HCT116 (cell line): ENCODE results near the gene TMPRSS7.

Experiments used
- CEBPB ChIP-seq: IDR thresholded peaks from 2 replicates; pipeline ENCODE4 v1.6.1; 2012; ENCODE audit warnings: low read depth
- EZH2 ChIP-seq: fragments of 200-600 bp; sonication (generic); IDR thresholded peaks from 2 replicates; pipeline ENCODE4 v1.6.1; 2017; ENCODE audit warnings: antibody characterized with exemption, mixed run types
- EZH2phosphoT487 ChIP-seq: fragments of 200-600 bp; IDR thresholded peaks from 2 replicates; pipeline ENCODE4 v1.6.1; 2018; ENCODE audit warnings: antibody characterized with exemption, borderline replicate concordance
- FOSL1 ChIP-seq: IDR thresholded peaks from 2 replicates; pipeline ENCODE4 v1.6.1; 2012; ENCODE audit warnings: low read depth
- JUND ChIP-seq: IDR thresholded peaks from 2 replicates; pipeline ENCODE4 v1.6.1; 2012
- MAX ChIP-seq: IDR thresholded peaks from 2 replicates; pipeline ENCODE4 v1.6.1; 2012
- POLR2A ChIP-seq: IDR thresholded peaks from 2 replicates; pipeline ENCODE4 v1.7.0; 2011; ENCODE audit warnings: borderline replicate concordance; ENCODE audit not compliant: insufficient read depth, insufficient read length; ENCODE audit errors: extremely low read depth
- POLR2AphosphoS5 ChIP-seq: IDR thresholded peaks from 2 replicates; pipeline ENCODE4 v1.6.1; 2011; ENCODE audit warnings: mild to moderate bottlenecking, low read depth, low read length, moderate library complexity
- RAD21 ChIP-seq: IDR thresholded peaks from 2 replicates; pipeline ENCODE4 v1.6.1; 2012; ENCODE audit warnings: low read depth, mild to moderate bottlenecking
- SP1 ChIP-seq: IDR thresholded peaks from 2 replicates; pipeline ENCODE4 v1.6.1; 2012; ENCODE audit warnings: low read depth
- ZNF274 ChIP-seq: fragments of 200-500 bp; sonication (Bioruptor generic); IDR thresholded peaks from 2 replicates; pipeline ENCODE4 v1.6.1; 2014; ENCODE audit warnings: mild to moderate bottlenecking, low read depth, low read length, inconsistent platforms
- TF ChIP-seq, protein P1 (sequence below), 3 experiments: fragments of 200-600 bp in 1 of 3; sonication (generic) in 1 of 3; IDR thresholded peaks in 2 of 3; conservative IDR thresholded peaks in 1 of 3; 2 replicates each; pipeline ENCODE4 v1.5.1; 2012 to 2017; ENCODE audit warnings: low read depth in 2 of 3, low read length in 2 of 3, antibody characterized with exemption in 1 of 3, borderline replicate concordance in 1 of 3, control low read depth in 1 of 3, mild to moderate bottlenecking in 1 of 3, mixed read lengths in 1 of 3, mixed run types in 1 of 3, moderate library complexity in 1 of 3; ENCODE audit not compliant: insufficient read depth in 1 of 3
- TF ChIP-seq, protein P2 (sequence below): IDR thresholded peaks from 2 replicates; pipeline ENCODE4 v1.6.1; 2012

DNA sequence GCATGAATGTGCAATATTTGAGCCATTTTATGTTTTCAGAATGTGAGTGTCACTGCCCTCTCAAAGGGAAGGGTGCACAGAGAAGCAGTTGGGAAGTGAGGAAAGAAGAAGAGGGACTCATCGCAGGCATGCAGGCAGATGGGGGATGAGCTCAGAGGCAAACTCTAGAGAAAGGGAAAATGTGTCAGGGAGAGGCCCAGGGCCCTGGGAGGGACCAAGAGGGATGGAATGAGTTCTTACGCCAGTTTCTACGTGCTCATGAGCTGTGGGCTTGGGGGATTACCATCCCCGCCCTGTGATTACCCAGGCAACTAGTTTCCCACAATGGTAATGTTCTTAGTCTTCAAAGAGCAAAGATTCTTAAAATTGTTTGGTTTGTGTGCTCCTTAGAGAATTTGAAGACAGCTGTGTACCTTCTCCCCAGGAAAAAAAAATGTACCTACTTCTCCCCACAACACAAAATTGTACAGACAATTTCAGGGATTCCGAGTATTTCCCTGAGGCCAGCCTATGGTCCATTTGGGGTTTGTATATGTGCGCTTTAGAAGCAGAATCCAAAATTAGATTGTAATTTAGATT lies 80.7 kb downstream of the TMPRSS7 start:
- TF ChIP-seq POLR2A: no peak
- TF ChIP-seq CEBPB: no peak
- TF ChIP-seq, protein P1, sequence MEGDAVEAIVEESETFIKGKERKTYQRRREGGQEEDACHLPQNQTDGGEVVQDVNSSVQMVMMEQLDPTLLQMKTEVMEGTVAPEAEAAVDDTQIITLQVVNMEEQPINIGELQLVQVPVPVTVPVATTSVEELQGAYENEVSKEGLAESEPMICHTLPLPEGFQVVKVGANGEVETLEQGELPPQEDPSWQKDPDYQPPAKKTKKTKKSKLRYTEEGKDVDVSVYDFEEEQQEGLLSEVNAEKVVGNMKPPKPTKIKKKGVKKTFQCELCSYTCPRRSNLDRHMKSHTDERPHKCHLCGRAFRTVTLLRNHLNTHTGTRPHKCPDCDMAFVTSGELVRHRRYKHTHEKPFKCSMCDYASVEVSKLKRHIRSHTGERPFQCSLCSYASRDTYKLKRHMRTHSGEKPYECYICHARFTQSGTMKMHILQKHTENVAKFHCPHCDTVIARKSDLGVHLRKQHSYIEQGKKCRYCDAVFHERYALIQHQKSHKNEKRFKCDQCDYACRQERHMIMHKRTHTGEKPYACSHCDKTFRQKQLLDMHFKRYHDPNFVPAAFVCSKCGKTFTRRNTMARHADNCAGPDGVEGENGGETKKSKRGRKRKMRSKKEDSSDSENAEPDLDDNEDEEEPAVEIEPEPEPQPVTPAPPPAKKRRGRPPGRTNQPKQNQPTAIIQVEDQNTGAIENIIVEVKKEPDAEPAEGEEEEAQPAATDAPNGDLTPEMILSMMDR (IDR thresholded peaks at IDR 0.05 in 2 of 3, conservative IDR thresholded peaks at IDR 0.05 in 1 of 3; ENCODE audit: borderline replicate concordance in 1 of 3, insufficient read depth in 1 of 3, low read depth in 2 of 3, low read length in 2 of 3): no peak
- no peak for TF ChIP-seq POLR2AphosphoS5
- no peak for TF ChIP-seq MAX
- no peak for TF ChIP-seq EZH2phosphoT487
- TF ChIP-seq RAD21: no peak
- TF ChIP-seq, protein P2, sequence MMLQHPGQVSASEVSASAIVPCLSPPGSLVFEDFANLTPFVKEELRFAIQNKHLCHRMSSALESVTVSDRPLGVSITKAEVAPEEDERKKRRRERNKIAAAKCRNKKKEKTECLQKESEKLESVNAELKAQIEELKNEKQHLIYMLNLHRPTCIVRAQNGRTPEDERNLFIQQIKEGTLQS: no peak
- TF ChIP-seq EZH2: no peak
- TF ChIP-seq FOSL1: no peak
- TF ChIP-seq ZNF274: no peak
- no peak for TF ChIP-seq JUND
- TF ChIP-seq SP1: no peak
